Tibial artery (tissue), 4 donors: ENCODE results near the gene ELAVL3.

Experiments
- DNase-seq, 2 donors: peaks; one replicate each; pipeline ENCODE4 v3.0.0-alpha.2; 2019
- H3K27ac ChIP-seq, 2 donors: fragments of 200-600 bp; sonication (generic) in 1 of 2; 1 replicate in 1 of 2; 2 replicates in 1 of 2; pipeline ENCODE4 v1.5.1; 2018 to 2019; ENCODE audit warnings: mild to moderate bottlenecking in 1 of 2
- H3K27me3 ChIP-seq, 2 donors: fragments of 200-600 bp; sonication (generic) in 1 of 2; one replicate each; pipeline versions ENCODE4 v1.5.1 to v1.6.0; 2016 to 2019
- H3K36me3 ChIP-seq, 3 donors: fragments of 200-600 bp; sonication (generic) in 2 of 3; one replicate each; pipeline ENCODE4 v1.5.1; 2016 to 2019; ENCODE audit warnings: mild to moderate bottlenecking in 2 of 3
- H3K4me1 ChIP-seq, 4 donors: fragments of 200-600 bp; sonication (generic) in 2 of 4; 1 replicate in 3 of 4; 2 replicates in 1 of 4; pipeline ENCODE4 v1.5.1; 2016 to 2019
- H3K4me3 ChIP-seq, 2 donors: fragments of 200-600 bp; sonication (generic) in 1 of 2; 1 replicate in 1 of 2; 2 replicates in 1 of 2; pipeline ENCODE4 v1.5.1; 2018 to 2019; ENCODE audit warnings: mild to moderate bottlenecking in 2 of 2
- H3K9me3 ChIP-seq, 3 donors: fragments of 200-600 bp; sonication (generic) in 1 of 3; one replicate each; pipeline ENCODE4 v1.5.1; 2016 to 2019
- intact Hi-C: fragments of 100-400 bp; cut with DNase I; formaldehyde crosslinking; loops from one replicate; pipeline ENCODE4 v1.15.0; 2023; ENCODE audit warnings: low total_unique reads
- TF ChIP-seq, protein P1 (sequence below), 2 experiments: fragments of 200-600 bp in 1 of 2; fragments of 450-650 bp in 1 of 2; IDR thresholded peaks; one replicate each; pipeline ENCODE4 v1.5.1; 2017 to 2019; ENCODE audit warnings: antibody characterized with exemption in 2 of 2, mild to moderate bottlenecking in 1 of 2, moderate library complexity in 1 of 2

Gene ELAVL3

DNA sequence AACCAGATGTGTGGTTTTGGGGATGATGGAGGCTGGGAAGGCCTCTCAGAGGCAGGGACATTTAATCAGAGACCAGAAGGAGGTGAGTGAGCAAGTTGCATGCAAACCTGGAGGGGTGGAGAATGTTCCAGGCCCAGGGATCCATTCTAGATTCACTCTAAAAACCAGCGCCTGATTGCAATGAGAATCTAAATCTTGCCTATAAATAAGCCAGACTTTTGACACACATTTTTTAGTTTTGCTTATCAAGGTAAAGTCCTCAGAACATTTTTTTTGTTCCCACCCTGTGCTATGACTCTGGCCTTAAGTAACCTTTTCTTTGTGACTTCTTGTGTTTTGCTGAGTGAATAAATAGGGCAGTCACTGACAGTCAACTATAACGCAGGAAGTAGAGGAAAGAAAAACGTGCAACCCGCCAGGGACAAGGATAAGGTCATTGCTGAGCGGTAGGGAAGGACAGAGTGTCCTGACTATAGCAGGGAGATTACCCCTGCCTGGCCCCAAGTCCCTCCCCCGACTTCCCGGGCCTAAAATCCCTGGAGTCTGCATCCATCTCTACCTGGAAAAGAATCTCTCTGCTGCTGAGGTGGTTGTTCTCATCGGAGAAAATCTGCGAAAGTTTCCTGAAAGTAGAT, 76.1 kb downstream of the ELAVL3 start:
- no peaks in the 10 kb centered on the region for H3K27me3 ChIP-seq
- H3K4me1 ChIP-seq, result no peaks in the 10 kb centered on the region
- H3K36me3 ChIP-seq, result peaks cover 0 to 18% (median 11%) of the 10 kb centered on the region in 3 donors
- intact Hi-C loops, result no loop called here
- H3K4me3 ChIP-seq, result no peak overlapping the region
- TF ChIP-seq, protein P1, sequence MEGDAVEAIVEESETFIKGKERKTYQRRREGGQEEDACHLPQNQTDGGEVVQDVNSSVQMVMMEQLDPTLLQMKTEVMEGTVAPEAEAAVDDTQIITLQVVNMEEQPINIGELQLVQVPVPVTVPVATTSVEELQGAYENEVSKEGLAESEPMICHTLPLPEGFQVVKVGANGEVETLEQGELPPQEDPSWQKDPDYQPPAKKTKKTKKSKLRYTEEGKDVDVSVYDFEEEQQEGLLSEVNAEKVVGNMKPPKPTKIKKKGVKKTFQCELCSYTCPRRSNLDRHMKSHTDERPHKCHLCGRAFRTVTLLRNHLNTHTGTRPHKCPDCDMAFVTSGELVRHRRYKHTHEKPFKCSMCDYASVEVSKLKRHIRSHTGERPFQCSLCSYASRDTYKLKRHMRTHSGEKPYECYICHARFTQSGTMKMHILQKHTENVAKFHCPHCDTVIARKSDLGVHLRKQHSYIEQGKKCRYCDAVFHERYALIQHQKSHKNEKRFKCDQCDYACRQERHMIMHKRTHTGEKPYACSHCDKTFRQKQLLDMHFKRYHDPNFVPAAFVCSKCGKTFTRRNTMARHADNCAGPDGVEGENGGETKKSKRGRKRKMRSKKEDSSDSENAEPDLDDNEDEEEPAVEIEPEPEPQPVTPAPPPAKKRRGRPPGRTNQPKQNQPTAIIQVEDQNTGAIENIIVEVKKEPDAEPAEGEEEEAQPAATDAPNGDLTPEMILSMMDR (IDR thresholded peaks at IDR 0.05), result no peak
- no peak for DNase-seq
- H3K27ac ChIP-seq, result no peak overlapping the region
- no peaks in the 10 kb centered on the region for H3K9me3 ChIP-seq

DNA sequence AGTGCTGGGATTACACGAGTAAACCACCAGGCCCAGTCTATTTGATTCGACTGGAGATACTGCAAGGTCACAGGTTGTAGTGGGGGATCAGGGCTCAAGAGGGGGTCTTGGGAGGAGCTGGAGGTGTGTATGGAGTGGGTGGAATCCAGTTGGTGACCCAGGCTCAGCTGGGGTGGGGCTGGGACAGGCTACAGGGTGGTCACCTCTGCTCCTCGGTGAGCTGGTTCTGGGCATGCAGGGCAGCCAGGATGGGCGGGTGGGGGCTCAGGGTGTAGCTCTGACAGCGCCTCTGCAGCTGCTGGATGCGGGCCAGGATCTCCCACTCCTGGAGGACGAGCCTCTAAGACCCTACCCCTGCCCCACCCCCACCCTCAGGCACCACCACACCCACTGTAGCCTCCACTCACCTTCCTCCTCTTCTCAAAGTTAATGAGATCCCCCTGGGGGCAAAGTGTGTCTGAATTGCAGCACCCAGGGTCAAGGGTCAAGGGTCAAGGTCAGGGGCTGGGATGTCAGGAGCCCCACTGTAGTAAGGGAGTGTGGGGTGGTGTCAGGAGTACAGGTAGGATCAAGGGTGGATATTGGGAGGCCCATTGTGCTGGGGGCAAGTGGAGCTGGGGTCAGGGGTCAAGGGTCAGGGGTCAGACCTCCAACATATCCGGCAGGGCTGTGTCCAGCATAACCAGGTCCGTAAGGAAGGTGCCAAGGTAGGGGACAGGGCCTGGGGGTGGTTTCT, 78.9 kb downstream of the ELAVL3 start:
- H3K36me3 ChIP-seq, result peaks cover 0 to 28% (median 16%) of the 10 kb centered on the region in 3 donors
- DNase-seq, result no peak
- intact Hi-C loops, result no loop called here

More for the DNA sequence above, 78.9 kb downstream of the ELAVL3 start:
- H3K9me3 ChIP-seq, result no peaks in the 10 kb centered on the region
- H3K27ac ChIP-seq, result no peak overlapping the region
- TF ChIP-seq, protein P1 (IDR thresholded peaks at IDR 0.05), result no peak
- H3K27me3 ChIP-seq, result no peaks in the 10 kb centered on the region
- no peaks in the 10 kb centered on the region for H3K4me1 ChIP-seq
- no peak overlapping the region for H3K4me3 ChIP-seq
